AG04449 (cell line): Measurements from ENCODE around the gene GNG3.
"Not testable (repeated sequence)": the region's sequence is repeated elsewhere in the genome, so short reads cannot be mapped to it uniquely, and the experiment has no call there.

ENCODE experiments used
- CTCF ChIA-PET: fragments of 350-600 bp; formaldehyde crosslinking; extraction: SDS; loops from one replicate; lab custom pipeline; 2021; ENCODE audit warnings: antibody characterized with exemption; lab: Yijun Ruan, JAX
- POLR2A ChIA-PET: fragments of 400-600, 350-600 bp; formaldehyde crosslinking; extraction: SDS; loops from one replicate; lab custom pipeline; 2020; ENCODE audit warnings: antibody characterized with exemption, inconsistent platforms; lab: Yijun Ruan, JAX
- DNase-seq: peaks from one replicate; pipeline ENCODE4 v3.0.0-alpha.2; 2010; ENCODE audit warnings: low read depth, low spot score
- H3K4me3 ChIP-seq: 2 replicates; pipeline ENCODE4 v1.5.1; 2011; ENCODE audit warnings: low read depth, mild to moderate bottlenecking, control low read depth, low read length
- CTCF ChIP-seq: IDR thresholded peaks from one replicate; pipeline ENCODE4 v1.5.1; 2011; ENCODE audit warnings: mild to moderate bottlenecking, moderate library complexity, low read length, control low read depth, inconsistent platforms; ENCODE audit not compliant: insufficient read depth; ENCODE audit errors: missing control alignments

Gene GNG3

GRCh38 chr11:62680825-62681240 lies 26.6 kb upstream of the GNG3 start:
- TF ChIP-seq CTCF = peak; percentile 70
- POLR2A ChIA-PET = interaction anchor here (0.6 to 3.8 kb wide), 7 partner anchors 9 to 568 kb away, joined by 3 to 42 read pairs (median 6); partner anchors contain the start of genes BSCL2, C11orf98, CSKMT and GNG3
- H3K4me3 ChIP-seq = no peak overlapping the region
- no peak for DNase-seq
- CTCF ChIA-PET = interaction anchor here (0.6 to 7.4 kb wide), 29 partner anchors 10 to 298 kb away, joined by 3 to 128 read pairs (median 4); partner anchors contain the start of genes BSCL2, C11orf98, CSKMT and GNG3

- no peak overlapping the region for H3K4me3 ChIP-seq
- ChIA-PET POLR2A (no interaction called here), CTCF (interaction anchor here (0.7 to 7.4 kb wide), 2 partner anchors 10 to 112 kb away, joined by 3 to 128 read pairs; partner anchors contain the start of gene LRRN4CL)
- TF ChIP-seq CTCF = no peak
- no peak for DNase-seq
These were observed 25.0 kb upstream of the GNG3 start for GRCh38 chr11:62682518-62682917.

- ChIA-PET CTCF (interaction anchor here (1.1 to 10.7 kb wide), 7 partner anchors 6 to 294 kb away, joined by 3 to 152 read pairs (median 6); partner anchors contain the start of genes BSCL2, GNG3, LBHD1 and UBXN1), POLR2A (interaction anchor here (1.1 to 3.6 kb wide), 2 partner anchors 23 kb away, joined by 3 to 43 read pairs; partner anchors contain the start of genes C11orf98 and CSKMT)
- H3K4me3 ChIP-seq = peak overlapping the region; percentile 9; the same call in 1 of the 2 replicates
- no peak for DNase-seq
- no peak for TF ChIP-seq CTCF
These were observed 19.7 kb upstream of the GNG3 start for GRCh38 chr11:62687508-62688396.

- CTCF ChIA-PET = interaction anchor here (1.2 to 10.7 kb wide), 7 partner anchors 7 to 295 kb away, joined by 3 to 152 read pairs (median 8); partner anchors contain the start of genes BSCL2, GNG3, LBHD1 and UBXN1
These were observed 19.0 kb upstream of the GNG3 start for GRCh38 chr11:62688491-62688890.

GRCh38 chr11:62689421-62690183 lies 17.9 kb upstream of the GNG3 start, which contains the start of gene LRRN4CL:
LRRN4CL (minus strand) TSS chr11:62689530; CDS start chr11:62688508, 1,022 bp downstream.
- DNase-seq = no peak
- H3K4me3 ChIP-seq = peak within 1 kb of the TSS; percentile 45
- no peak for TF ChIP-seq CTCF
- POLR2A ChIA-PET = interaction anchor here (0.8 to 3.6 kb wide), 14 partner anchors 9 to 152 kb away, joined by 3 to 43 read pairs (median 5); partner anchors contain the start of genes B3GAT3, BSCL2, C11orf98 and CSKMT
- CTCF ChIA-PET = interaction anchor here (0.6 to 10.7 kb wide), 13 partner anchors 8 to 310 kb away, joined by 3 to 152 read pairs (median 6); partner anchors contain the start of genes BSCL2, GNG3, LBHD1 and TUT1

More at GRCh38 chr11:62688491-62688890, 19.0 kb upstream of the GNG3 start:
- peak overlapping the region; percentile 9; the same call in 1 of the 2 replicates for H3K4me3 ChIP-seq
- TF ChIP-seq CTCF = no peak
- POLR2A ChIA-PET = interaction anchor here (2.0 to 3.6 kb wide), 4 partner anchors 18 to 153 kb away, joined by 6 to 43 read pairs (median 12); partner anchors contain the start of genes BSCL2, C11orf98 and CSKMT
- DNase-seq = no peak

GRCh38 chr11:62693624-62694023 lies 13.9 kb upstream of the GNG3 start:
- not testable (repeated sequence) for DNase-seq, H3K4me3 ChIP-seq
- ChIA-PET CTCF (interaction anchor here (0.5 to 10.7 kb wide), 15 partner anchors 11 to 312 kb away, joined by 3 to 152 read pairs (median 6); partner anchors contain the start of genes BSCL2, C11orf98, CSKMT and GNG3), POLR2A (interaction anchor here (0.8 to 1.8 kb wide), 3 partner anchors 11 to 29 kb away, joined by 3 to 6 read pairs (median 5); partner anchors contain the start of genes C11orf98, CSKMT and LBHD1)
